CD14-positive monocyte (primary cell): Measurements from ENCODE around the gene MTA2. TPM values are rescaled to one million over a fixed set of nuclear protein-coding genes. Genes with fewer than 3 reads are reported as not detected.
"Not testable (repeated sequence)": the region's sequence is repeated elsewhere in the genome, so short reads cannot be mapped to it uniquely, and the experiment has no call there.

ENCODE experiments used
- DNase-seq, 3 donors: peaks; one replicate each; pipeline ENCODE4 v3.0.0-alpha.2; 2011 to 2022
- H2AFZ ChIP-seq: 2 replicates; pipeline ENCODE4 v1.6.0; 2012; ENCODE audit warnings: mild to moderate bottlenecking, low read depth, low read length, inconsistent platforms; ENCODE audit not compliant: insufficient read depth, poor library complexity, severe bottlenecking
- H3K27ac ChIP-seq, 2 donors: 1 replicate in 1 of 2; 2 replicates in 1 of 2; pipeline ENCODE4 v1.5.1; 2012 to 2013; ENCODE audit warnings: low read length in 2 of 2, control low read depth in 1 of 2, inconsistent platforms in 1 of 2, low read depth in 1 of 2, mild to moderate bottlenecking in 1 of 2
- H3K27me3 ChIP-seq, 2 donors: one replicate each; pipeline versions ENCODE4 v1.6.0 to v1.6.1; 2011 to 2013; ENCODE audit warnings: low read length in 2 of 2; ENCODE audit not compliant: control insufficient read depth in 2 of 2, insufficient read depth in 2 of 2
- H3K36me3 ChIP-seq, 2 donors: replicated peaks in 1 of 2; 1 replicate in 1 of 2; 2 replicates in 1 of 2; pipeline versions ENCODE4 v1.5.1 to v1.6.1; 2012 to 2013; ENCODE audit warnings: low read length in 2 of 2, control low read depth in 1 of 2, inconsistent platforms in 1 of 2, mild to moderate bottlenecking in 1 of 2; ENCODE audit not compliant: insufficient read depth in 2 of 2, control insufficient read depth in 1 of 2
- H3K4me1 ChIP-seq, 2 donors: 1 replicate in 1 of 2; 2 replicates in 1 of 2; pipeline versions ENCODE4 v1.5.1 to v1.6.1; 2012 to 2013; ENCODE audit warnings: low read length in 2 of 2, control low read depth in 1 of 2, inconsistent platforms in 1 of 2, mild to moderate bottlenecking in 1 of 2, moderate library complexity in 1 of 2; ENCODE audit not compliant: insufficient read depth in 2 of 2, control insufficient read depth in 1 of 2
- H3K4me2 ChIP-seq: replicated peaks from 2 replicates; pipeline ENCODE3; 2012; ENCODE audit warnings: low read length, moderate library complexity, mild to moderate bottlenecking; ENCODE audit not compliant: poor library complexity, severe bottlenecking; ENCODE audit errors: extremely low read depth
- H3K4me3 ChIP-seq, 3 experiments: fragments of 200-600 bp in 1 of 3; sonication (generic) in 1 of 3; replicated peaks in 1 of 3; 1 replicate in 2 of 3; 2 replicates in 1 of 3; pipeline ENCODE4 v1.5.1; 2011 to 2013; ENCODE audit warnings: low read length in 3 of 3, mild to moderate bottlenecking in 3 of 3, control low read depth in 2 of 3, low read depth in 2 of 3, inconsistent platforms in 1 of 3, moderate library complexity in 1 of 3
- H3K79me2 ChIP-seq: 2 replicates; pipeline ENCODE4 v1.6.0; 2012; ENCODE audit warnings: mild to moderate bottlenecking, control low read depth, inconsistent platforms, low read length, moderate library complexity; ENCODE audit not compliant: insufficient read depth
- H3K9ac ChIP-seq: 2 replicates; pipeline ENCODE4 v1.6.0; 2017; ENCODE audit warnings: low read length, mild to moderate bottlenecking; ENCODE audit not compliant: insufficient read depth, poor library complexity, severe bottlenecking
- H3K9me3 ChIP-seq, 2 donors: replicated peaks in 1 of 2; 1 replicate in 1 of 2; 2 replicates in 1 of 2; pipeline versions ENCODE4 v1.5.1 to v1.6.1; 2012 to 2013; ENCODE audit warnings: low read length in 2 of 2, control low read depth in 1 of 2; ENCODE audit not compliant: control insufficient read depth in 1 of 2, insufficient read depth in 1 of 2
- H4K20me1 ChIP-seq: 2 replicates; pipeline ENCODE4 v1.6.0; 2012; ENCODE audit warnings: mild to moderate bottlenecking, low read length, control low read depth, moderate library complexity; ENCODE audit not compliant: insufficient read depth
- H3K27ac Mint-ChIP-seq, 7 donors: one replicate each; pipeline ENCODE4 v1.8.0; 2020; ENCODE audit warnings: mild to moderate bottlenecking in 7 of 7, mixed read lengths in 7 of 7, moderate library complexity in 6 of 7, inconsistent platforms in 2 of 7
- H3K27me3 Mint-ChIP-seq, 3 donors: one replicate each; pipeline ENCODE4 v1.8.0; 2021 to 2022; ENCODE audit warnings: low read depth in 3 of 3, mild to moderate bottlenecking in 3 of 3, mixed read lengths in 3 of 3, moderate library complexity in 3 of 3, inconsistent platforms in 1 of 3
- H3K36me3 Mint-ChIP-seq, 2 donors: one replicate each; pipeline ENCODE4 v1.8.0; 2020; ENCODE audit warnings: mixed read lengths in 2 of 2, inconsistent platforms in 1 of 2, mild to moderate bottlenecking in 1 of 2
- H3K4me1 Mint-ChIP-seq: one replicate; pipeline ENCODE4 v1.8.0; 2020; ENCODE audit warnings: mild to moderate bottlenecking, mixed read lengths
- H3K4me3 Mint-ChIP-seq, 2 donors: one replicate each; pipeline ENCODE4 v1.8.0; 2020; ENCODE audit warnings: mild to moderate bottlenecking in 2 of 2, mixed read lengths in 2 of 2, moderate library complexity in 1 of 2
- H3K9me3 Mint-ChIP-seq, 7 donors: one replicate each; pipeline ENCODE4 v1.8.0; 2020 to 2022; ENCODE audit warnings: mixed read lengths in 7 of 7, mild to moderate bottlenecking in 6 of 7, moderate library complexity in 6 of 7, inconsistent platforms in 2 of 7
- WGBS: methylation state at CpG from one replicate; pipeline ENCODE4 v1.1.5; 2013; ENCODE audit warnings: missing lambda C conversion rate; ENCODE audit not compliant: insufficient coverage; 5-methylcytosine and 5-hydroxymethylcytosine counted together
- intact Hi-C, 2 donors: fragments of 100-400 bp; cut with micrococcal nuclease; formaldehyde crosslinking; loops; one replicate each; pipeline versions ENCODE4 v1.15.0 to v1.15.1; 2023
- polyA plus RNA-seq, 3 donors: library from polyadenylated mRNA; depleted of rRNA in 1 of 3; unstranded in 2 of 3; stranded (reverse) in 1 of 3; fragments of 300-500 nt in 2 of 3; fragments of >200 nt in 1 of 3; fragmentation: Illumina TruSeq in 2 of 3; gene quantifications; 1 replicate in 2 of 3; 2 replicates in 1 of 3; pipeline ENCODE4 v1.2.3, GENCODE V29; 2012 to 2021
- TF ChIP-seq, protein P1 (sequence below): fragments of 200-600 bp; IDR thresholded peaks from one replicate; pipeline ENCODE4 v1.8.0; 2022; ENCODE audit warnings: antibody characterized with exemption, mild to moderate bottlenecking

The MTA2 gene
- polyA plus RNA-seq, 3 donors = 14.0 to 38.6 (median 17.6) TPM

DNA sequence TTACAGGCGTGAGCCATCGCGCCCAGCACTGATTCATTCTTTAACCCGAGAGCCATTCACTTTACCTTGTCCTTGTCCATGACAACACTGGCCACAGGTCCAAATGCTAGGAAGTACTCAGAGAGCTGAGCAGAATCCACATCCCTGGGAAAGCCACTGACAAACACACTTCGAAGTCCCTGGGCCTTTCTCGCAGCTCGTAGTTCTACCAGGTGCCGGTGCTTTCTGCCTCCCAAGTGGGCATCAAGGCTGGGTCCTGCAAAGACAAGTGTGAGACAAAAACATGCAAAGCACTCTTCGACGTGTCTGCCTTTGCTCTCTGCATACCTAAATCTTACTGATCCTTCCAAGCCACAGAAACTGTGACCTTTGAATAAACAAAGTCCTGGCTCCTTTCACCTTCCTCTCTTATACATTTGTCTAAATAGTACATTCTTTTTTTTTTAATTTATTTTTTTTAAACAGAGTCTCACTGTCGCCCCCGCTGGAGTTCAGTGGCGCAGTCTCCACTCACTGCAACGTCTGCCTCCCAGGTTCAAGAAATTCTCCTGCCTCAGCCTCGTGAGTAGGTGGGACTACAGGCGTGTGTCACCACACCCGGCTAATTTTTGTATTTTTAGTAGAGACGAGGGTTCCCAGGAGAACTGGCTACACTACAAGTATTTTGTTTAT lies 12.6 kb downstream of the MTA2 start:
- H4K20me1 ChIP-seq = peaks cover 9% of the 10 kb centered on the region
- intact Hi-C loops = no loop called here
- H3K79me2 ChIP-seq = peaks cover 29% of the 10 kb centered on the region
- TF ChIP-seq, protein P1, sequence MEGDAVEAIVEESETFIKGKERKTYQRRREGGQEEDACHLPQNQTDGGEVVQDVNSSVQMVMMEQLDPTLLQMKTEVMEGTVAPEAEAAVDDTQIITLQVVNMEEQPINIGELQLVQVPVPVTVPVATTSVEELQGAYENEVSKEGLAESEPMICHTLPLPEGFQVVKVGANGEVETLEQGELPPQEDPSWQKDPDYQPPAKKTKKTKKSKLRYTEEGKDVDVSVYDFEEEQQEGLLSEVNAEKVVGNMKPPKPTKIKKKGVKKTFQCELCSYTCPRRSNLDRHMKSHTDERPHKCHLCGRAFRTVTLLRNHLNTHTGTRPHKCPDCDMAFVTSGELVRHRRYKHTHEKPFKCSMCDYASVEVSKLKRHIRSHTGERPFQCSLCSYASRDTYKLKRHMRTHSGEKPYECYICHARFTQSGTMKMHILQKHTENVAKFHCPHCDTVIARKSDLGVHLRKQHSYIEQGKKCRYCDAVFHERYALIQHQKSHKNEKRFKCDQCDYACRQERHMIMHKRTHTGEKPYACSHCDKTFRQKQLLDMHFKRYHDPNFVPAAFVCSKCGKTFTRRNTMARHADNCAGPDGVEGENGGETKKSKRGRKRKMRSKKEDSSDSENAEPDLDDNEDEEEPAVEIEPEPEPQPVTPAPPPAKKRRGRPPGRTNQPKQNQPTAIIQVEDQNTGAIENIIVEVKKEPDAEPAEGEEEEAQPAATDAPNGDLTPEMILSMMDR = peak; percentile 17
- no peak overlapping the region for H3K4me2 ChIP-seq
- peak overlapping the region in 2 of 7 donors; percentile 25 to 58 for H3K27ac Mint-ChIP-seq
- no peak overlapping the region for H2AFZ ChIP-seq
- H3K27me3 ChIP-seq = no peaks in the 10 kb centered on the region
- no peak overlapping the region for H3K27ac ChIP-seq
- WGBS = 87% methylated on average over 12 of the region's 18 CpGs
- H3K4me1 ChIP-seq = peaks cover 27 to 40% of the 10 kb centered on the region in 2 donors
- peaks cover 0 to 2% (median 0%) of the 10 kb centered on the region in 3 donors for H3K27me3 Mint-ChIP-seq
- H3K4me1 Mint-ChIP-seq = peaks cover 33% of the 10 kb centered on the region
- DNase-seq = no peak
- H3K4me3 ChIP-seq = no peak overlapping the region
- no peak overlapping the region for H3K9ac ChIP-seq
- peaks cover 0 to 2% (median 0%) of the 10 kb centered on the region in 7 donors for H3K9me3 Mint-ChIP-seq
- H3K4me3 Mint-ChIP-seq = no peak overlapping the region
- H3K9me3 ChIP-seq = no peaks in the 10 kb centered on the region
- peaks cover 33 to 51% of the 10 kb centered on the region in 2 donors for H3K36me3 Mint-ChIP-seq
- peaks cover 28 to 43% of the 10 kb centered on the region in 2 donors for H3K36me3 ChIP-seq

DNA sequence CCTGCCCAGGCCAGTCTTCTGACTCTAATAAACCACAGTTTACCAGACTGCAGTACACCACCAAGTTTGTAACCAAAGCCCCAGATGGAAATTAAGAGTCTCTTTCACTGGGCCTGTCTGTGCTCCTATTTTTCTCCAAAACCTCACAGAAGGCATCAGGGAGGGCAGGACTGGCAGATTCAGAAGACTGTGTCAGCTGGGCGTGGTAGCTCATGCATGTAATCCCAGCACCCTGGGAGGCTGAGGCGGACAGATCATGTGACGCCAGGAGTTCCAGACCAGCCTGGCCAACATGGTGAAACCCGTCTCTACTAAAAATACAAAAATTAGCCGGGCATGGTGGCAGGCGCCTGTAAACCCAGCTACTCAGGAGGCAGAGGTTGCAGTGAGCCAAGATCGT lies 16.3 kb downstream of the MTA2 start:
- 98% methylated on average over 7 of the region's 7 CpGs for WGBS

DNA sequence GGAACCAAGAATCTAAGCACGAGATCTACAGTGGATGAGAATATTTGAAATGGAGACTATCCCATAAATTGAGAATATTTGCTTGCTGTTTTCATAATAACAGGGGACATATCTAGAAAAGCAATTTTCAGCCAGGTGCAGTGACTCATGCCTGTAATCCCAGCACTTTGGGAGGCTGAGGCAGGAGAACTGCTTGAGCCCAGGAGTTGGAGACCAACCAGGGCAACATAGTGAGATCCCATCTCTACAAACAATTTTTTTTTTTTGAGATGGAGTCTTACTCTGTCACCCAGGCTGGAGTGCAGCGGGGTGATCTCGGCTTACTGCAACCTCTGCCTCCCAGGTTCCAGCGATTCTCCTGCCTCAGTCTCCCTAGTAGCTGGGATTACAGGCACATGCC lies 19.9 kb downstream of the MTA2 start:
- 100% methylated on average over 3 of the region's 4 CpGs for WGBS
- H3K9me3 Mint-ChIP-seq, H4K20me1 ChIP-seq, H3K9me3 ChIP-seq, H2AFZ ChIP-seq, H3K4me1 ChIP-seq, H3K27ac ChIP-seq, DNase-seq, H3K9ac ChIP-seq, H3K4me3 ChIP-seq, H3K4me3 Mint-ChIP-seq, intact Hi-C loops, H3K27ac Mint-ChIP-seq, H3K27me3 ChIP-seq, H3K79me2 ChIP-seq, H3K4me1 Mint-ChIP-seq, H3K4me2 ChIP-seq, H3K27me3 Mint-ChIP-seq: not testable (repeated sequence)
- peaks cover 42 to 72% of the 10 kb centered on the region in 2 donors for H3K36me3 Mint-ChIP-seq
- H3K36me3 ChIP-seq = peaks cover 48 to 70% of the 10 kb centered on the region in 2 donors

More for the DNA sequence above, 16.3 kb downstream of the MTA2 start:
- Mint-ChIP-seq H3K36me3 (peaks cover 41 to 65% of the 10 kb centered on the region in 2 donors), H3K27ac (peak overlapping the region in 1 of 7 donors; percentile 30)
- H3K27me3 Mint-ChIP-seq, H2AFZ ChIP-seq, H3K9me3 Mint-ChIP-seq, H3K4me3 Mint-ChIP-seq, H3K4me1 Mint-ChIP-seq, DNase-seq, H3K9me3 ChIP-seq, H3K4me1 ChIP-seq, H3K4me2 ChIP-seq, intact Hi-C loops, H4K20me1 ChIP-seq, H3K27ac ChIP-seq, H3K27me3 ChIP-seq, H3K4me3 ChIP-seq, H3K9ac ChIP-seq: not testable (repeated sequence)
- Histone ChIP-seq H3K36me3 (peaks cover 37 to 63% of the 10 kb centered on the region in 2 donors), H3K79me2 (peaks cover 16% of the 10 kb centered on the region)
